ENCODE data around the gene NDC80. TPM values are rescaled to one million over a fixed set of nuclear protein-coding genes. Genes with fewer than 3 reads are reported as not detected.

NDC80 gene
- total RNA-seq, 1 donor from 2014 or later = 50.5 TPM

DNA sequence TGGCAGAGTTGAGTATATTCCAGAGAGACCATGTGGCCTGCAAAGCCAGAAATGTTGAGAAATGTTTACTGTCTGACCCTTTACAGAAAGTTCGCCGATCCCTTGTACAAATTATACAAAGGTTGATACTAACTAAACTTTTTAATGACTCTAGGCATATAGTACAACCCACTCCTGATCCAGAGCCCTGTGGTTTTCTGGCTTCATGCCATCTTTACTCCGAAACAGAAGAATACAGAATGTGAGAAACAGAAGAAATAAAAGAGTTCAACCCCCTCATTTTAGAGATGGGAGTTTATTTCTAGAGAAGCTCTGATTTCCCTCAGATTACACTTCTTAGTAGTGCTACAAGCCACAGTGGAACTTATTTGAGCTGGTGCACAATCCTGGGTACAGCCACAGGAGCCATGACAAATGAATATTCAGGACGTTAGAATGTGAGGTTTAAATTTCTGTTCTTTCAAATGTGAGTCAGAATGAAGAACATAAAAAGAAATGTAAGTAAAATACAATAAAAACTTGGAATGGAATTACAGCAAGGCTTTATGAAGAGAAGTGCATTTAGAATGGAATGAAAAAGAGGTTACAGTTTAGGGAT lies 46.1 kb downstream of the NDC80 start:
- no peaks in the 10 kb centered on the region for H3K4me1 Mint-ChIP-seq
- no peak for DNase-seq
- intact Hi-C loops (cut with micrococcal nuclease) = no loop called here
- no peak overlapping the region for H3K27ac Mint-ChIP-seq
- peaks cover 37% of the 10 kb centered on the region for H3K36me3 Mint-ChIP-seq (ENCODE audit: low read depth)
- no peaks in the 10 kb centered on the region for H3K9me3 Mint-ChIP-seq
- H3K4me3 Mint-ChIP-seq = no peak overlapping the region
- no peaks in the 10 kb centered on the region for H3K27me3 Mint-ChIP-seq

DNA sequence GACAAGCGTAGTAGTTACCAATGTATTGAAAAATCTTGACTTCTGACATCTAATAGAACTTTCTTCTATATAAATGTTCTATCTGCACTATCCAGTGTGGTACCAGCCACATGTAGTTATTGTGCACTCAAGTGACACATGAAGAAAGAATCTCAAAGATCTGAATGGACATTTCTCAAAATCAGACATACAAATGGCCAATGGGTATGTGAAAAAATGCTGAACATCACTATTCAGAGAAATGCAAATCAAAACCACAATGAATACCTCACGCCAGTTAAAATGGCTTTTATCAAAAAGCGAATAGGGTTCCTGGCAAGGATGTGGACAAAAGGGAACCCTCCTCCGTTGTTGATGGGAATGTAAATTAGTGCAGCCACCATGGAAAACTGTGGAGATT lies 46.7 kb downstream of the NDC80 start:
- DNase-seq = no peak
- peaks cover 35% of the 10 kb centered on the region for H3K36me3 Mint-ChIP-seq (ENCODE audit: low read depth)
- intact Hi-C loops (cut with micrococcal nuclease) = no loop called here
- no peaks in the 10 kb centered on the region for H3K4me1 Mint-ChIP-seq
- no peaks in the 10 kb centered on the region for H3K27me3 Mint-ChIP-seq
- H3K4me3 Mint-ChIP-seq = no peak overlapping the region
- H3K9me3 Mint-ChIP-seq = no peaks in the 10 kb centered on the region
- no peak overlapping the region for H3K27ac Mint-ChIP-seq

DNA sequence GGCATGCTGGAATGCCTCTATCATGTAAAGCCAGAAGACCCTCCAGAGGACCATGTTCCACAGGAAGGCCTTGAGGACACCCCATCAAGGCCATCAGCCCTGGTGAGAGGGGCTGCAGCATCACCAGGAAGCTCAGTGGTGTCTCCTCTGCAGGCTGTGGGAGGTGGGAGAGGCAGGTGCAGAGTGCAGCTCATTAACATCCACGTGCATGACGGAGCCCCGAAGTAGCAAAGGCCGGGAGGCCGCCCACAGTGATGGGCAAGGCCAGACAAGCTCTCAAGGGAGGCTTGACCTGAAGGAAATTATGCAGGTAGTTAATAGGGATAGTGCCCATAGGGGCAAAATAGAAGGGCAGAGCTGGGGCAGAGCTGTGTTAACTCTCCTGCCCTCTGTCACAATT lies 53.9 kb downstream of the NDC80 start:
- peaks cover 3% of the 10 kb centered on the region for H3K9me3 Mint-ChIP-seq
- no peak overlapping the region for H3K4me3 Mint-ChIP-seq
- DNase-seq = peak; percentile 56
- intact Hi-C loops (cut with micrococcal nuclease) = no loop called here
- no peaks in the 10 kb centered on the region for H3K36me3 Mint-ChIP-seq (ENCODE audit: low read depth)
- no peaks in the 10 kb centered on the region for H3K27me3 Mint-ChIP-seq
- no peak overlapping the region for H3K27ac Mint-ChIP-seq
- peaks cover 13% of the 10 kb centered on the region for H3K4me1 Mint-ChIP-seq

DNA sequence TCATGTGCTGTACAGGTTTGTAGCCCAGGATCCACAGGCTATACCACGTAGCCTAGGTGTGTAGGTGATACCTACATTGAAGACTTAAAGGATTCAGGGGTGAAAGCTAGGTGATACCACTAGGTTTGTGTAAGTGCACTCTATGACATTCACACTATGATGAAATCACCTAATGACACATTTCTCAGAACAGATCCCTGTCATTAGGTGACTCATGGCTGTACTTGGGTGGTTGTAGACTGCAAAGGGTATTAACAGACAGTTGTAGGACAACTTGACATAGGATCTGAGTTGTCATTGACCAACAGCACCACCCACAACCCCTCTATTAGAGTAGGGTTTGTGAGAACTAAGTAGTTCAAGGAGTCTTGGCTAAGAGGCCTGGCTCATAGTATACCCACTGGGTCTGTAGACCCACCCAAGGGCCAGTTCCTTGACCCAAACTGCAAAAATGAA lies 56.5 kb downstream of the NDC80 start:
- Mint-ChIP-seq H3K4me3 (no peak overlapping the region), H3K27ac (peak overlapping the region; percentile 66), H3K36me3 (ENCODE audit: low read depth) (peaks cover 1% of the 10 kb centered on the region), H3K4me1 (peaks cover 15% of the 10 kb centered on the region), H3K9me3 (peaks cover 3% of the 10 kb centered on the region), H3K27me3 (no peaks in the 10 kb centered on the region)
- peak; percentile 67 for DNase-seq
- intact Hi-C loops (cut with micrococcal nuclease) = loop anchor here (1.0 to 2.0 kb wide), 2 partner anchors 8 to 13 kb away; no protein-coding TSS in a partner anchor

GRCh38 chr18:2629003-2629402 lies 57.6 kb downstream of the NDC80 start:
- peaks cover 17% of the 10 kb centered on the region for H3K4me1 Mint-ChIP-seq
- H3K27ac Mint-ChIP-seq = no peak overlapping the region
- peaks cover 3% of the 10 kb centered on the region for H3K9me3 Mint-ChIP-seq
- intact Hi-C loops (cut with micrococcal nuclease) = no loop called here
- H3K36me3 Mint-ChIP-seq (ENCODE audit: low read depth) = peaks cover 1% of the 10 kb centered on the region
- H3K27me3 Mint-ChIP-seq = no peaks in the 10 kb centered on the region
- H3K4me3 Mint-ChIP-seq = no peak overlapping the region
- DNase-seq = no peak

GRCh38 chr18:2635586-2635985 lies 64.2 kb downstream of the NDC80 start:
- Mint-ChIP-seq H3K27ac (peak overlapping the region; percentile 99), H3K9me3 (no peaks in the 10 kb centered on the region), H3K4me3 (no peak overlapping the region), H3K27me3 (no peaks in the 10 kb centered on the region), H3K36me3 (ENCODE audit: low read depth) (peaks cover 4% of the 10 kb centered on the region), H3K4me1 (peaks cover 63% of the 10 kb centered on the region)
- no peak for DNase-seq
- intact Hi-C loops (cut with micrococcal nuclease) = no loop called here

DNA sequence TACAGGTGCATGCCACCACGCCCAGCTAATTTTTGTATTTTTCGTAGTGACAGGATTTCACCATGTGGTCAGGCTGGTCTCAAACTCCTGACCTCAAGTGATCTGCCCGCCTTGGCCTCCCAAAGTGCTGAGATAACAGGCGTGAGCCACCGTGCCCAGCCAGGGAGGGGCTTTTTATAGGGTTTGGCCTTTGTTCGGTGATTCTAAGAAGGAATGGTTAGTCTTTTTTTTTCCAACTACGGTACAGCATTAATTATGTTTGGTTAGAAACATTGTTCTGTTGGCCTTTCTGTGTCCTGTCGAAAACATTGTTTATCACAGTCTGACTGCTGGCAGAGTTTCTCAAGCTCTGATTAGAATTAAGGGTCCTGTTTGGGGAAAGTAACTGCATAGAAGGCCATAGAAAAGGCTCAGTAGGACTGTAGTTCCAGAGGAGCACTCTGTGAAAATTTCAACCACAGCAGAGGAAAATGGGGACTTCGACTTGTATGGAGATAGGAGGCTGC lies 64.8 kb downstream of the NDC80 start:
- peaks cover 66% of the 10 kb centered on the region for H3K4me1 Mint-ChIP-seq
- no peaks in the 10 kb centered on the region for H3K27me3 Mint-ChIP-seq
- intact Hi-C loops (cut with micrococcal nuclease) = loop anchor here (1.0 kb wide), 1 partner anchor 8 kb away; no protein-coding TSS in a partner anchor
- peak overlapping the region; percentile 99 for H3K27ac Mint-ChIP-seq
- peaks cover 2% of the 10 kb centered on the region for H3K36me3 Mint-ChIP-seq (ENCODE audit: low read depth)
- no peaks in the 10 kb centered on the region for H3K9me3 Mint-ChIP-seq
- DNase-seq = no peak
- H3K4me3 Mint-ChIP-seq = peak overlapping the region; percentile 87

GRCh38 chr18:2641638-2642037 lies 70.3 kb downstream of the NDC80 start:
- H3K27me3 Mint-ChIP-seq = no peaks in the 10 kb centered on the region
- peak overlapping the region; percentile 70 for H3K4me3 Mint-ChIP-seq
- H3K4me1 Mint-ChIP-seq = peaks cover 43% of the 10 kb centered on the region
- intact Hi-C loops (cut with micrococcal nuclease) = loop anchor here (1.0 to 10.0 kb wide), 9 partner anchors 13 to 963 kb away; partner anchors contain the start of genes METTL4, NDC80 and TGIF1
- no peaks in the 10 kb centered on the region for H3K36me3 Mint-ChIP-seq (ENCODE audit: low read depth)
- no peaks in the 10 kb centered on the region for H3K9me3 Mint-ChIP-seq
- H3K27ac Mint-ChIP-seq = peak overlapping the region; percentile 87
- DNase-seq = peak; percentile 75

- Mint-ChIP-seq H3K9me3 (no peaks in the 10 kb centered on the region), H3K36me3 (ENCODE audit: low read depth) (no peaks in the 10 kb centered on the region), H3K4me3 (peak overlapping the region; percentile 19), H3K4me1 (peaks cover 36% of the 10 kb centered on the region), H3K27ac (peak overlapping the region; percentile 55), H3K27me3 (no peaks in the 10 kb centered on the region)
- DNase-seq = peak; percentile 56
- intact Hi-C loops (cut with micrococcal nuclease) = loop anchor here (5.0 to 10.0 kb wide), 5 partner anchors 55 to 962 kb away; partner anchors contain the start of gene TGIF1
Observed at GRCh38 chr18:2642771-2643170, 71.4 kb downstream of the NDC80 start.

DNA sequence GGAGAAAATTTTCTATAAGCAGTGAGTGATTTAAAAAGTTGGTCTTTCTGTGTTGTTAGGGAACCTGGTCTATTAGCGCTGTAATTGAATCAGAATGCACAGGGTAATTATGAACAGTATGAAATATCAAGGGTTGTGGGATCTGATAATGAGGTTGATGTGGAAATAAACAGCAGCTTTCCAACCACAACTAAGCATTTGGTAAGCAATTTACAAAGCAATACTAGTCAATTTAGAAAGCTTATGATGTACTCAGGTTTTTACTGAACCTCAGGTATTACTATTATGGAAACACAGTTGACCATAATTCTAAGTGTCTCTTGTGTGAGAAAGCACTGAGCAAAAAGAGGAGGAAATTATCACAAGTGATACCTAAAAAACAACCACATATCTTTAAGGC lies 73.2 kb downstream of the NDC80 start:
- intact Hi-C loops (cut with micrococcal nuclease) = loop anchor here (5.0 to 10.0 kb wide), 5 partner anchors 57 to 960 kb away; partner anchors contain the start of gene TGIF1
- Mint-ChIP-seq H3K4me3 (no peak overlapping the region), H3K27ac (no peak overlapping the region), H3K36me3 (ENCODE audit: low read depth) (peaks cover 2% of the 10 kb centered on the region), H3K4me1 (peaks cover 22% of the 10 kb centered on the region), H3K27me3 (no peaks in the 10 kb centered on the region), H3K9me3 (no peaks in the 10 kb centered on the region)
- no peak for DNase-seq

DNA sequence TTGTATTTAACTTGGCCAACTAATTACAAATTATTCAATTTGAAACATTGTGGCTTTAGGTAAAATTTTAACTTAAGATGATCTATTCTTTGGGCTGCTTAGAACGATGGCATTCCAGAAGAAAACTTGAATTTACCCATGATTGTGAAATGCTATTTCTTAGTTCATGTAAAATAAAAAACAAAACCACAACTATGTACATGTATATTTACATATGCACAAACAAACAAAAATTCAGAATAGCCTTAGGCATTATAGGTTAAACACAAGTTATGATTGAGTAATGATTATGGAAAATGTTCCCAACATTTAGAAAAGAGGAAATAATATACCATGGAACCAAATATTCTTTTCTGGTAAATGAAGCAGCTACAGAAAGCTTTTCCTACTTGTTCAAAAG lies 80.6 kb downstream of the NDC80 start:
- Mint-ChIP-seq H3K36me3 (ENCODE audit: low read depth) (peaks cover 7% of the 10 kb centered on the region), H3K27ac (no peak overlapping the region), H3K4me3 (no peak overlapping the region), H3K9me3 (no peaks in the 10 kb centered on the region), H3K27me3 (no peaks in the 10 kb centered on the region), H3K4me1 (peaks cover 20% of the 10 kb centered on the region)
- no peak for DNase-seq
- intact Hi-C loops (cut with micrococcal nuclease) = no loop called here

DNA sequence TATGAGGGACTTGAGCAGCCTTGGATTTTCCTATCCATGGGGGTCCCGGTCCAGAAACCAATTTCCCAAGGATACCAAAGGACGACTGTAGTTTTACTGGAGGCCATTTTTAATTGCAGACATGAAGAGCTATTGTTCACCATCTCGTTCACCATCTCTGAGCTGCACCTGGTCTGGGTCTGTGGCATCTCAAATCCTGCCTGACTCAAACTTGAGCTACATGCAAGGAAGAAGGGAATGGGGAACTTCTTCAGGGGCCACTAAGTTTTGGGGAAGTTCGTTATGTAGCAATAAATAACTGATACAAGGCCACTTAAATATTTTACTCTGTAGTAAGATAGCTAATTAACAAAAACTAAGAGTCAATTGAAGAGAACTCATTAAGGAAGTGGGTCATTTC lies 82.1 kb downstream of the NDC80 start:
- peaks cover 25% of the 10 kb centered on the region for H3K4me1 Mint-ChIP-seq
- H3K36me3 Mint-ChIP-seq (ENCODE audit: low read depth) = peaks cover 15% of the 10 kb centered on the region
- H3K9me3 Mint-ChIP-seq = no peaks in the 10 kb centered on the region
- no peaks in the 10 kb centered on the region for H3K27me3 Mint-ChIP-seq
- H3K4me3 Mint-ChIP-seq = no peak overlapping the region
- intact Hi-C loops (cut with micrococcal nuclease) = no loop called here
- H3K27ac Mint-ChIP-seq = no peak overlapping the region
- DNase-seq = peak; percentile 56

DNA sequence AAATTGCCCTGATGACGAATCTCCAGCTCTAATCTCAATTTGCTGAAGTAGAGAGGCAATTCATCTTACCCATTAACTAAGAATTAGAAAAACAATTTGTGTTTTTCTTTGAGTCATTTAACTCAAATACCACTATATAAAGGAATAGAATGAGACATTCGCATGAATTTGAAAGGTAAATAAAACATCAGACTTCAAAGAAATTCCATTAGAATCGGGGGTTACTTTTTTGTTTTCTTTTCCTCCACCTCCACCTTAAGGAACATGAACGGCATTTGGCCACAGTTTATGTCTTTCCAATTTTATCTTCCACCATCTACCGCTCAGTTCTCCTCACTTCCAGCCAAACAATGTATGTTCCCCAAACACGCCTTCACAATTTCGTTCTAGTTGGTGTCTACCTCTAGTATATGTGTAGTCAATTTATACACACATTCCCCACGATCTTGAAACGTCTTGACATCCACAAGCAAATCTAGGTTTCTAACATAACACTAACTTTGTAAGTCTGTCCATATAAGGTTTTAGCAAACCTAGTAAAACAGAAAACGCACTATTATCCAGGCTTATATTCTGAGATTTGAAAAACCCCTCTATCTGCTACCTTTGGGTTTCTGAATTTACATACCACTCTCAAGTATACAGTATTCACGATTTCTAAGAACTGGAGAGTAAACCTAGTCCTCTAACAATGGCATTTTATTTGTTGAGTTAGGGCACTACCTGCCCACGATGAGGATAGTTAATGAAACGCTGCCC lies 83.0 kb downstream of the NDC80 start:
- intact Hi-C loops (cut with micrococcal nuclease) = loop anchor here (1.0 to 2.0 kb wide), 2 partner anchors 13 to 592 kb away; partner anchors contain the start of gene MYL12A
- Mint-ChIP-seq H3K36me3 (ENCODE audit: low read depth) (peaks cover 13% of the 10 kb centered on the region), H3K27ac (peak overlapping the region; percentile 100), H3K4me3 (peak overlapping the region; percentile 94), H3K4me1 (peaks cover 26% of the 10 kb centered on the region), H3K27me3 (no peaks in the 10 kb centered on the region), H3K9me3 (no peaks in the 10 kb centered on the region)
- no peak for DNase-seq

DNA sequence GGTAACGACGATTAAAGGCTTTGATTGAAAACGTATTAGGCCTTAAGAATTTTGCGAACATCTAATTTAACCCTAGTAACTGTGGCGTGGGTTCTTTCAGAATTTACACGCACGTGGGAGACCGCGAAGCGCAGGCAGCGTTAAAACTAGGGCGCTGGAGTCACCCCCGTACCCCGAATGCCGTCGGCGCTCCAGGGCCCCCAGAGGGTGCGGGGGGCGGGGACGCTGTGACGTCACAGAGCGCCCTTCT lies 83.5 kb downstream of the NDC80 start:
- intact Hi-C loops (cut with micrococcal nuclease) = loop anchor here (1.0 to 5.0 kb wide), 6 partner anchors 14 to 607 kb away; partner anchors contain the start of genes LPIN2, MYL12A and MYL12B
- Mint-ChIP-seq H3K36me3 (ENCODE audit: low read depth) (peaks cover 13% of the 10 kb centered on the region), H3K4me1 (peaks cover 30% of the 10 kb centered on the region), H3K27ac (peak overlapping the region; percentile 100), H3K4me3 (peak overlapping the region; percentile 94), H3K27me3 (no peaks in the 10 kb centered on the region), H3K9me3 (no peaks in the 10 kb centered on the region)
- DNase-seq = peak; percentile 94

All from activated CD4-positive, alpha-beta T cell treated with anti-CD3 and anti-CD28 coated beads, Interleukin-2, amount 10 ng/mL, durations not matched to agents 24 days and 14 days (primary cell).